HG03159 (cell line): Measurements from ENCODE around the gene PSMG4.

Source experiments
- ATAC-seq: cut with Tn5 transposase; IDR thresholded peaks from one replicate; pipeline ENCODE4 v1.9.1; 2021; ENCODE audit warnings: mild to moderate bottlenecking, moderate library complexity; ENCODE audit not compliant: unreplicated experiment

Gene PSMG4

GRCh38 chr6:3304500-3305215, 45.9 kb downstream of the PSMG4 start:
- ATAC-seq, result no peak

- ATAC-seq, result no peak
Observed at GRCh38 chr6:3305216-3305565, 46.4 kb downstream of the PSMG4 start.

- ATAC-seq, result no peak
Observed at GRCh38 chr6:3305831-3306230, 47.1 kb downstream of the PSMG4 start.

- ATAC-seq, result no peak
Observed at GRCh38 chr6:3306848-3307247, 48.1 kb downstream of the PSMG4 start.

GRCh38 chr6:3307436-3307835, 48.7 kb downstream of the PSMG4 start:
- ATAC-seq, result no peak

- no peak for ATAC-seq
Observed at GRCh38 chr6:3308106-3308505, 49.4 kb downstream of the PSMG4 start.

- no peak for ATAC-seq
Observed at GRCh38 chr6:3309391-3310050, 50.8 kb downstream of the PSMG4 start.

- ATAC-seq, result no peak
Observed at GRCh38 chr6:3310051-3310448, 51.3 kb downstream of the PSMG4 start.

- no peak for ATAC-seq
Observed at GRCh38 chr6:3310703-3311102, 52.0 kb downstream of the PSMG4 start.

- ATAC-seq, result no peak
Observed at GRCh38 chr6:3311826-3312225, 53.1 kb downstream of the PSMG4 start.

- ATAC-seq, result no peak
Observed at GRCh38 chr6:3312604-3313231, 54.0 kb downstream of the PSMG4 start.

GRCh38 chr6:3314176-3314575, 55.4 kb downstream of the PSMG4 start:
- no peak for ATAC-seq

- no peak for ATAC-seq
Observed at GRCh38 chr6:3314621-3315467, 56.1 kb downstream of the PSMG4 start.

GRCh38 chr6:3315841-3316240, 57.1 kb downstream of the PSMG4 start:
- no peak for ATAC-seq

GRCh38 chr6:3316331-3316730, 57.6 kb downstream of the PSMG4 start:
- ATAC-seq, result no peak

GRCh38 chr6:3316818-3317217, 58.1 kb downstream of the PSMG4 start:
- no peak for ATAC-seq
